ENCODE measurements around the gene DGKB. TPM values are rescaled to one million over a fixed set of nuclear protein-coding genes. Genes with fewer than 3 reads are reported as not detected.

The DGKB gene
- total RNA-seq, 1 experiment from 2014 or later, result 1.9 TPM

DNA sequence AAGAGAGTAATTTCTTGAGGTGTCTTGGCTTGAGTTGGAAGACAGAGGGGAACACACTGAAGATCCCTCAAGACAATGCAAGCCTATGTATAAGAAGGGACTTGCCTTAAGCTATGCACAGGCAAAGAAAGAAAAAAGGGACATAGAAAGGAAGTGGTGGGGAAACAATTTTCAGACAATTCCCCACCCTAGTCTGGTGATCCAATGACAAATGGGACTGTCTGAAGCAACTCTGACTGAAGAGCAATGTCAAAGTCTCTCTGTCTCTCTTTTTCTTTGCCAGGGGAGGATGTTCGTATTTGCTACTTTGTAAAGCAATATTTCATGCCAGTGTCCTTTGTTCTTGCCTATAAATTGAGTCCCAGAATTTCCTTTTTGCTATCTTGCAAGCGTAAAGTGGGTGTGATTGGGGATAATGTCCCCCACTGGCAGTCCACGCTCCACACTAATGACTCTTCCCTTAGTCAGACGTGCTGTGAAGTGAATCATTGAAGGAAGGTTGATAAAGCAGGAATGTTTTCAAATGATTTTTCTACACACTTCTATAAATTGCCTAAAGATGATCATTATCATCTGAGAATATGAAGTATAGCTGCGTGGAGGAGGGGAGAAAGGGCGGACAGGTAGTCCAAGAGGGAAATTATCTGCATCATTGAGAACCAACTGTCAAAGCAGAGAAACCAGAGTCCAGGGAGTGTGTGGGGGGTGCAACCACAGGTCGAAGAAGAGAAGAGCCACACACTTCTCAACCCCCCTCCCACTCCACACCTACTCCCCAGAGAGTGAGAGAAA, 669.3 kb downstream of the DGKB start:
- Mint-ChIP-seq H3K27ac (no peak overlapping the region), H3K36me3 (no peaks in the 10 kb centered on the region), H3K27me3 (ENCODE audit: low read depth) (no peaks in the 10 kb centered on the region), H3K4me3 (no peak overlapping the region), H3K9me3 (no peaks in the 10 kb centered on the region), H3K4me1 (peaks cover 22% of the 10 kb centered on the region)
- TF ChIP-seq KAT7 (CRISPR knock-in tag; IDR thresholded peaks at IDR 0.05; ENCODE audit: borderline replicate concordance) (no peak), SMAD4 (CRISPR knock-in tag; IDR thresholded peaks at IDR 0.05) (no peak), PRRX2 (CRISPR knock-in tag; IDR thresholded peaks at IDR 0.05) (no peak), OVOL2 (CRISPR knock-in tag; IDR thresholded peaks at IDR 0.05; ENCODE audit: borderline replicate concordance) (no peak), NFATC4 (CRISPR knock-in tag; IDR thresholded peaks at IDR 0.05) (no peak), RORB (CRISPR knock-in tag; IDR thresholded peaks at IDR 0.05) (no peak)
- TF ChIP-seq, protein P1, sequence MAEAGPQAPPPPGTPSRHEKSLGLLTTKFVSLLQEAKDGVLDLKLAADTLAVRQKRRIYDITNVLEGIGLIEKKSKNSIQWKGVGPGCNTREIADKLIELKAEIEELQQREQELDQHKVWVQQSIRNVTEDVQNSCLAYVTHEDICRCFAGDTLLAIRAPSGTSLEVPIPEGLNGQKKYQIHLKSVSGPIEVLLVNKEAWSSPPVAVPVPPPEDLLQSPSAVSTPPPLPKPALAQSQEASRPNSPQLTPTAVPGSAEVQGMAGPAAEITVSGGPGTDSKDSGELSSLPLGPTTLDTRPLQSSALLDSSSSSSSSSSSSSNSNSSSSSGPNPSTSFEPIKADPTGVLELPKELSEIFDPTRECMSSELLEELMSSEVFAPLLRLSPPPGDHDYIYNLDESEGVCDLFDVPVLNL (CRISPR knock-in tag; IDR thresholded peaks at IDR 0.05; ENCODE audit: borderline replicate concordance, low read depth), result no peak
- TF ChIP-seq, protein P2, sequence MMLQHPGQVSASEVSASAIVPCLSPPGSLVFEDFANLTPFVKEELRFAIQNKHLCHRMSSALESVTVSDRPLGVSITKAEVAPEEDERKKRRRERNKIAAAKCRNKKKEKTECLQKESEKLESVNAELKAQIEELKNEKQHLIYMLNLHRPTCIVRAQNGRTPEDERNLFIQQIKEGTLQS (CRISPR knock-in tag; conservative IDR thresholded peaks at IDR 0.05), result no peak
- TF ChIP-seq, protein P3, sequence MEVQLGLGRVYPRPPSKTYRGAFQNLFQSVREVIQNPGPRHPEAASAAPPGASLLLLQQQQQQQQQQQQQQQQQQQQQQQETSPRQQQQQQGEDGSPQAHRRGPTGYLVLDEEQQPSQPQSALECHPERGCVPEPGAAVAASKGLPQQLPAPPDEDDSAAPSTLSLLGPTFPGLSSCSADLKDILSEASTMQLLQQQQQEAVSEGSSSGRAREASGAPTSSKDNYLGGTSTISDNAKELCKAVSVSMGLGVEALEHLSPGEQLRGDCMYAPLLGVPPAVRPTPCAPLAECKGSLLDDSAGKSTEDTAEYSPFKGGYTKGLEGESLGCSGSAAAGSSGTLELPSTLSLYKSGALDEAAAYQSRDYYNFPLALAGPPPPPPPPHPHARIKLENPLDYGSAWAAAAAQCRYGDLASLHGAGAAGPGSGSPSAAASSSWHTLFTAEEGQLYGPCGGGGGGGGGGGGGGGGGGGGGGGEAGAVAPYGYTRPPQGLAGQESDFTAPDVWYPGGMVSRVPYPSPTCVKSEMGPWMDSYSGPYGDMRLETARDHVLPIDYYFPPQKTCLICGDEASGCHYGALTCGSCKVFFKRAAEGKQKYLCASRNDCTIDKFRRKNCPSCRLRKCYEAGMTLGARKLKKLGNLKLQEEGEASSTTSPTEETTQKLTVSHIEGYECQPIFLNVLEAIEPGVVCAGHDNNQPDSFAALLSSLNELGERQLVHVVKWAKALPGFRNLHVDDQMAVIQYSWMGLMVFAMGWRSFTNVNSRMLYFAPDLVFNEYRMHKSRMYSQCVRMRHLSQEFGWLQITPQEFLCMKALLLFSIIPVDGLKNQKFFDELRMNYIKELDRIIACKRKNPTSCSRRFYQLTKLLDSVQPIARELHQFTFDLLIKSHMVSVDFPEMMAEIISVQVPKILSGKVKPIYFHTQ (CRISPR knock-in tag; IDR thresholded peaks at IDR 0.05), result no peak
- ChIA-PET CTCF (interaction anchor here (1.4 kb wide), 1 partner anchor 15 kb away, joined by 3 read pairs; no protein-coding TSS in a partner anchor), POLR2A (no interaction called here)
- DNase-seq (ENCODE audit: low spot score) (no peak), ATAC-seq (no peak)

DNA sequence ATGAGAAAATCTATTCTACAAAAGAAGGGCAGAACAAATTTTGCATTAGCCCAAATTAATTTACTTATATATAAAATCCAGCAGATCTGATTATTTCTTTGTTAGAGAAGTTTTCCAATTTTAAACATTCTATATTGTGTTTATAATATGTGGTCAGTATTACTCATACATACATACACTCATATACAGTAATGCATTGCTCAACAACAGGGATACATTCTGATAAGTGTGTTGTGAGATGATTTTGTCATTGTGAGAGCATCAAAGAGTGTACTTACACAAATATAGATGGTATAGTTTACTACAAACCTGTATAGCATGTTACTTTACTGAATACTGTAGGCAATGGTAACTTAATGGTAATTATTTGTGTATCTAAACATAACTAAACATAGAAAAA, 673.5 kb downstream of the DGKB start:
- peaks cover 24% of the 10 kb centered on the region for H3K4me1 Mint-ChIP-seq
- ChIA-PET POLR2A (no interaction called here), CTCF (no interaction called here)
- TF ChIP-seq, protein P2 (CRISPR knock-in tag; conservative IDR thresholded peaks at IDR 0.05), result no peak
- TF ChIP-seq PRRX2 (CRISPR knock-in tag; IDR thresholded peaks at IDR 0.05), result no peak
- TF ChIP-seq CREB1 (CRISPR knock-in tag; IDR thresholded peaks at IDR 0.05), result no peak
- no peak for TF ChIP-seq GTF2I (CRISPR knock-in tag; conservative IDR thresholded peaks at IDR 0.05)
- no peak for TF ChIP-seq ZNF138 (CRISPR knock-in tag; conservative IDR thresholded peaks at IDR 0.05)
- TF ChIP-seq OVOL2 (CRISPR knock-in tag; IDR thresholded peaks at IDR 0.05; ENCODE audit: borderline replicate concordance), result no peak
- TF ChIP-seq, protein P4, sequence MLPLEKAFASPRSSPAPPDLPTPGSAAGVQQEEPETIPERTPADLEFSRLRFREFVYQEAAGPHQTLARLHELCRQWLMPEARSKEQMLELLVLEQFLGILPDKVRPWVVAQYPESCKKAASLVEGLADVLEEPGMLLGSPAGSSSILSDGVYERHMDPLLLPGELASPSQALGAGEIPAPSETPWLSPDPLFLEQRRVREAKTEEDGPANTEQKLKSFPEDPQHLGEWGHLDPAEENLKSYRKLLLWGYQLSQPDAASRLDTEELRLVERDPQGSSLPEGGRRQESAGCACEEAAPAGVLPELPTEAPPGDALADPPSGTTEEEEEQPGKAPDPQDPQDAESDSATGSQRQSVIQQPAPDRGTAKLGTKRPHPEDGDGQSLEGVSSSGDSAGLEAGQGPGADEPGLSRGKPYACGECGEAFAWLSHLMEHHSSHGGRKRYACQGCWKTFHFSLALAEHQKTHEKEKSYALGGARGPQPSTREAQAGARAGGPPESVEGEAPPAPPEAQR (CRISPR knock-in tag; IDR thresholded peaks at IDR 0.05), result no peak
- no peak for TF ChIP-seq TP53 (CRISPR knock-in tag; IDR thresholded peaks at IDR 0.05)
- TF ChIP-seq NFYB (CRISPR knock-in tag; conservative IDR thresholded peaks at IDR 0.05; ENCODE audit: low read depth), result no peak
- TF ChIP-seq, protein P5, sequence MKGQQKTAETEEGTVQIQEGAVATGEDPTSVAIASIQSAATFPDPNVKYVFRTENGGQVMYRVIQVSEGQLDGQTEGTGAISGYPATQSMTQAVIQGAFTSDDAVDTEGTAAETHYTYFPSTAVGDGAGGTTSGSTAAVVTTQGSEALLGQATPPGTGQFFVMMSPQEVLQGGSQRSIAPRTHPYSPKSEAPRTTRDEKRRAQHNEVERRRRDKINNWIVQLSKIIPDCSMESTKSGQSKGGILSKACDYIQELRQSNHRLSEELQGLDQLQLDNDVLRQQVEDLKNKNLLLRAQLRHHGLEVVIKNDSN (CRISPR knock-in tag; IDR thresholded peaks at IDR 0.05), result no peak
- TF ChIP-seq, protein P6, sequence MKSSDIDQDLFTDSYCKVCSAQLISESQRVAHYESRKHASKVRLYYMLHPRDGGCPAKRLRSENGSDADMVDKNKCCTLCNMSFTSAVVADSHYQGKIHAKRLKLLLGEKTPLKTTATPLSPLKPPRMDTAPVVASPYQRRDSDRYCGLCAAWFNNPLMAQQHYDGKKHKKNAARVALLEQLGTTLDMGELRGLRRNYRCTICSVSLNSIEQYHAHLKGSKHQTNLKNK (CRISPR knock-in tag; IDR thresholded peaks at IDR 0.05), result no peak
- no peak for TF ChIP-seq MXD4 (CRISPR knock-in tag; IDR thresholded peaks at IDR 0.05; ENCODE audit: borderline replicate concordance)
- no peak for TF ChIP-seq JUN (CRISPR knock-in tag; IDR thresholded peaks at IDR 0.05)
- no peak for TF ChIP-seq GRHL2 (CRISPR knock-in tag; IDR thresholded peaks at IDR 0.05; ENCODE audit: insufficient replicate concordance, severe bottlenecking)
- no peak for TF ChIP-seq RORB (CRISPR knock-in tag; IDR thresholded peaks at IDR 0.05)
- TF ChIP-seq ZNF416 (CRISPR knock-in tag; IDR thresholded peaks at IDR 0.05), result no peak
- no peak for TF ChIP-seq FOXJ3 (CRISPR knock-in tag; IDR thresholded peaks at IDR 0.05; ENCODE audit: borderline replicate concordance)
- TF ChIP-seq, protein P7, sequence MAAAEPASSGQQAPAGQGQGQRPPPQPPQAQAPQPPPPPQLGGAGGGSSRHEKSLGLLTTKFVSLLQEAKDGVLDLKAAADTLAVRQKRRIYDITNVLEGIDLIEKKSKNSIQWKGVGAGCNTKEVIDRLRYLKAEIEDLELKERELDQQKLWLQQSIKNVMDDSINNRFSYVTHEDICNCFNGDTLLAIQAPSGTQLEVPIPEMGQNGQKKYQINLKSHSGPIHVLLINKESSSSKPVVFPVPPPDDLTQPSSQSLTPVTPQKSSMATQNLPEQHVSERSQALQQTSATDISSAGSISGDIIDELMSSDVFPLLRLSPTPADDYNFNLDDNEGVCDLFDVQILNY (CRISPR knock-in tag; IDR thresholded peaks at IDR 0.05), result no peak
- TF ChIP-seq TEAD1 (CRISPR knock-in tag; IDR thresholded peaks at IDR 0.05), result no peak
- H3K27ac Mint-ChIP-seq, result no peak overlapping the region
- ATAC-seq (no peak), DNase-seq (ENCODE audit: low spot score) (no peak)
- no peaks in the 10 kb centered on the region for H3K27me3 Mint-ChIP-seq (ENCODE audit: low read depth)
- H3K9me3 Mint-ChIP-seq, result no peaks in the 10 kb centered on the region
- H3K4me3 Mint-ChIP-seq, result no peak overlapping the region
- H3K36me3 Mint-ChIP-seq, result no peaks in the 10 kb centered on the region
